GM18520 (cell line): Measurements from ENCODE around the gene CNBD2.
A peak's percentile ranks its signal among the peaks of the same experiment; 100 is the strongest.
"Not testable (repeated sequence)": the region's sequence is repeated elsewhere in the genome, so short reads cannot be mapped to it uniquely, and the experiment has no call there.

Experiments
- ATAC-seq: cut with Tn5 transposase; IDR thresholded peaks from one replicate; pipeline ENCODE4 v1.9.1; 2021; ENCODE audit not compliant: unreplicated experiment

The CNBD2 gene

DNA sequence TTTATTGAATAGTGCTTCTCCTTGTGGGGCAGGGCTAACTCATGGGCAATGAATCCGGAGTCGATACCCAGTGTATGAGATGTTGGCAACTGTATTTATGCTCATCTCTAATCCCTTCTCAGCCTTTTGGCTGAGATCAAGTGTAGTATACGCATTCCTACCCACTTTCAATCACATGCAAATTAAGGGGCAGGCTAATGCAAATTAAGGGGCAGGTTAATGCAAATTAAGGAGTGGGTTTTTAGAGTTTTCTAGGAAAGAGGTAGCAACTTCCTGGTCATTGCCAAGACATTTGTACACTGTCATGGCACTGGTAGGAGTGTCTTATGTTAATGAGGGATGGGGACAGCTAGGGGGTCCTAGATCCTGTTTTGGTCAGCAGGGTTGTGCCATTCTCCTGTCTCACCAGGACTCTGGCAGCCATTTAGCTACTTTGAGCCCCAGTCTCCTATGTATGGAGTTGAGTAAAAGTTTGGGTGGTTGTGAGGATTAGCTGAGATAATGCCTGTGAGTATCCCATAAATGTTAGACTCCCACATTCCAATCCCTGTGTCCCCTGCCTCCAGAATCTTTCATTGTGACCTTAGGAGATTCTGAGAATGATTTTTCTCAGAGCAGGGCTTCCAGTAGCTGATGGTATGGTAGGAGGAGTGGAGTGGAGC is at the start of gene CNBD2:
Gene CNBD2 (plus strand): TSS at position 612 of the 662 bp plus-strand sequence. CDS start 173 bp downstream, outside the sequence.
- no peak for ATAC-seq

DNA sequence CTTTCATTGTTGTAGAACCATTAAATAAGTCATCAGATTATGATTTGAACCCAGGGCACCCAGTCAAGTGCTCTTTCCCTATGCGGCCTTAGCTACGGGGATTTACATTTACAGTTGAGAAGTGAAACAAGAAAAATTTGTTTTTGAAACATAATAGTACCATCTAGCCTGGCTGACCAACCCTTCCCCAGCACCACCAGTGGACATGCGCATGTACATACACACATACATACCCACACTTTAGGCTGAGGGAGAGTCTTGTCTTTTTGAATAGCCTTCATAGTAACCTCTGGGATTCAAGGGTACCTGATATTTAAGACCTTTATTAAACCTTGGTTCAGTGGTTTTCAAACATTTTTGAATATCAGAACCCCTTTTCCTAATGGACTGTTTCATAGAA is 47.9 kb upstream of the CNBD2 start:
- no peak for ATAC-seq

DNA sequence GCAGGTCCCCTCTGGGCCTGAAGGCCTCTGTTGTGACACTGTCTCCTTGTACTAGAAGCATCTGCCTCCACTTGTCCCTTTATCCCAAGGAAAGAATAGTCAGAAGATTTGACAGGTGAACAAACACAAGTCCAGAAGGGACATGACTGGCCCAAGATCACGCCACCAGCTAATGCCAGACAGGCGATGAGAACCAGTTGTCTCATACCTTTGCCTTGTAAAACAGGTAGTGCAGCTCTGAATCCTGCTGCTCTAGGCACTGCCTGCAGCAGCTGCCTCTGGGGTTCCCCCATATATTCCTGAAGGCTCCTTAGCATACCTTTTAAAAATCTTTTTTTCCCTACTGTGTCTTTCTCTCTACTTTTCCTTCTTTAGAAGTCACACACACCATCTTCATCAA is 39.1 kb upstream of the CNBD2 start:
- no peak for ATAC-seq

DNA sequence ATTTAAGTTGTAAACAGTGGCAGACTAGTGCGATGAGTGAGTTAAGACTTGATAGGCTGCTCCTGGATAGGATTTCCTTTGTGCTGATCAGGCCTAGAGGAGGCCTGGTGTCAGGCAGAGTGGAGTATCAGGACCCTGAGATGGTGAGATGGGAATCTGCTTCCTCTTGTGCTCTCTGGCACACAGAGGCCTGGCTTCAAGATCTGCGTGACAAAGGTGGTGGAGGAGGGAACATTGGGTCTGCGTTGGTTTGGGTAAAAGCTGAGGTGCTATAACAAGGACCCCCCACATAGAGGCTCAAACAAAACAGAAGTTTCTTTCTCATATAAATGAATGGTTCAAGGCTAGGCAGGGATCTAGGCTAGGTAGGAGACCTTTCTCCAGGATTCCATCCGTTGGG is 34.3 kb upstream of the CNBD2 start:
- no peak for ATAC-seq

DNA sequence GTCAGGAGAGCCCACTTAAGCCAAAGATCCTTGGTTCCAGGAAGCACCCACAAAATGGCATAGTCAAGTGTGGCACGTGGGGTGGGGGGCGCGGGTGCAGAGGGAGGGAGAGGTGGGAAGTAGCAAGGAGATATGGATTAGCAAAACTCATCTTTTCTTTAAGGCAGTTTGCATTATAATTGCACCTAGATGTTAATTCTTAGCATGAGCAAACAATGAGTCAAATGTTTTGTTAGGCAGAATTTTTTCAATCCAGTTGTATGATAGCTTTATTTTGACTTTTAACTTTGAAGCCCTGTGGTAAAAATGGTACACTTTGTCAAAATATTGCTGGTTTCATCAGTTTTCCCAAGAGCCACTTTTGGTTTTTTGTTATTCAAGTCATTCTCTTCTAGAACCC is 29.1 kb upstream of the CNBD2 start:
- no peak for ATAC-seq

DNA sequence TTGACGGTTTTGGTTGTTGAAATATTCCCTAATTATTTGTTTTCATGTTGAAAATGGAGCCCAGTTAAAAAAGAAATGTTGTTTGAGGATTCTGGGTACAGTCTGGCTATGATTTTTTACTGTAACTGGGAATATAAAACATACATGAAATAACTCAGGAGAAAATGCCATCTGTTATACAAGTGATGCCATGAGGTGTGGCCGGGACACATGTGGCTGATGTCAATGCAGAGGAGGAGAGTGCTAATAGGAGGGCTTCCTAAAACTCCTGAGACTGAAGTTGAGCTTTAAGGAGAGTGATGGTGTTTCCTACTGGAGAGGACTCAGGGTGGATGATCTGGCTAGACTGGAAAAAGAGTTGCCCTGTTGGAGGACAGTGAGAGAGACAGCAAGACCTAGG is 26.8 kb upstream of the CNBD2 start:
- no peak for ATAC-seq

DNA sequence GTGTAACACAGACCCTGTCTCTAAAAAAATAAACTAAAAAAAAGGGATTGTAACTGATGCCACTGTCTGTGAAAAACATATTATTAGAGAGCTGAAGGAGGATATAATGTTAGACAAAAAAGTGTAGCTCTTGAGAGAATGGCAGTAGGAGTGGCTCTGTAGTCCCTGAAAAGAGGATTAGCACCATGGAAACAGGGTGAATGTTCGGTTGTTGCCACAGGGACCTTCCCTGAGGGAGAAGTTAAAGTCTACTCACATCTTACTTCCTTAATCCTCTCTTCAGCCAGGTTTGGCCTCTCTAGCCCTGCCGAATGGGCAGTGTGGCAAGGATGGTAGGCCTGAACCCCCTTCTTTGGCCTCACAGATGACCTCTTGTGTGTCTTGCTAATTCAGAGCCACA is 26.1 kb upstream of the CNBD2 start:
- ATAC-seq, result no peak

DNA sequence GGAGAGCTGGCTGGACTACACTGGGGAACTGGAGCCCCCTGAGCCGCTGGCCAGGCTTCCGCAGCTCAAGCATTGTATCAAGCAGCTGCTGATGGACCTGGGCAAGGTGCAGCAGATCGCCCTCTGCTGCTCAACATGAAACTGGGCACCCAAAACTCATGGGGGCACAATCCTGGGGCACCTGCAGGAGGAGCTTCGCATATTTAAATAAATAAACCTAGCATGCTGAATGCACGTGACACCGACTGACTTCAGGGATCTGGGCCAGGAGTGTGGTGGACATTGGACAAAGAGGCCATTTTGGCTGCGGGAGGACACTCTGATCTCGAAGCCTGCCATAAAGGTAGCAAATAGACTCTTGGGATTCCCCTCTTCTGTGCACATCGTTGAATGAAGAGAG is 20.9 kb upstream of the CNBD2 start:
- no peak for ATAC-seq

DNA sequence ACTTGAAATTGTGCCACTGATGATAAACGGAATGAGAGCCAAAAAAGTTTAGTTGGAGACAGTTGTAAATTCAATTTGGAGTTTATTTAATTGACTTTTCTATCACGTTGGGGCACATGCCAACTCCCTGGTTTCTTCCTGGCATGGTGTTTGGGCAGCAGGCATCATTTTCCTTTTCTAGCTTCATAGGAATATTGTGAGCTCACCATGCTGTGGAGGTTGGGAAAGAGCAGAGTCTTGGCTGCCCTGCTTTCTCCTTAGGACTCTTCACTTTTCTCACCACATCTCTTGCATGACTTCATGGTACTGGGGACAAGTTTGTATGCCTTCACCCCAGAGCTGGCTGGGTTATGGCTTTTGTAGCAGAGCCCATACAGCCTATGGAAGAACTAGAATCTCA is 20.5 kb upstream of the CNBD2 start:
- no peak for ATAC-seq

DNA sequence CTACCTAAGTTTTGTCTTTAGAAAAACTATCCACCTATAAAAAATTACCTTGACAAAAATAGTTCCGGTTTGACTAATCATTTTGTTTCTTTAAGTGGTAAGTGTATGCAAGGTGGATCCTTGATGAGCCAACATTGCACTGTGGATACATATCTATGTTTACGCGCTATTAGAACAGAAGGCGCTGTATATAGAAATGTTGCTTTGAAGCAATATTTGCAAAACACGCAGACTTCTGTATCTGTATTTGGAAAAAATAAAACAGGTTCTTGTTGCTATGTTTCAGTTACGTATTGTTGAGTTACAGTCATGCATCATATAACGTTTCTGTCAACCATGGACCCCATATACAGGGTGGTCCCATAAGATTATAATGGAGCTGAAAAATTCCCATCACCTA is 18.3 kb upstream of the CNBD2 start:
- no peak for ATAC-seq

DNA sequence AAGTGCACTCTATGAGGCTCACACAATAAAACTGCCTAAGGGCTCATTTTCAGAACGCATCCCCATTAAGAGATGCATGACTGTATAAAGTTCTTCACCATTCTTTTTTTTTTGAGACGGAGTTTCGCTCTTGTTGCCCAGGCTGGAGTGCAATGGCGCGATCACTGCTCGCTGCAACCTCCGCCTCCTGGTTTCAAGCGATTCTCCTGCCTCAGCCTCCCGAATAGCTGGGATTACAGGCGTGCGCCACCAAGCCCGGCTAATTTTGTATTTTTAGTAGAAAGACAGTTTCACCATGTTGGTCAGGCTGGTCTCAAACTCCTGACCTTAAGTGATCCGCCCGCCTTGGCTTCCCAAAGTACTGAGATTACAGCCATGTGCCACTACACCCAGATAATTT is 16.3 kb upstream of the CNBD2 start:
- ATAC-seq, result not testable (repeated sequence)

DNA sequence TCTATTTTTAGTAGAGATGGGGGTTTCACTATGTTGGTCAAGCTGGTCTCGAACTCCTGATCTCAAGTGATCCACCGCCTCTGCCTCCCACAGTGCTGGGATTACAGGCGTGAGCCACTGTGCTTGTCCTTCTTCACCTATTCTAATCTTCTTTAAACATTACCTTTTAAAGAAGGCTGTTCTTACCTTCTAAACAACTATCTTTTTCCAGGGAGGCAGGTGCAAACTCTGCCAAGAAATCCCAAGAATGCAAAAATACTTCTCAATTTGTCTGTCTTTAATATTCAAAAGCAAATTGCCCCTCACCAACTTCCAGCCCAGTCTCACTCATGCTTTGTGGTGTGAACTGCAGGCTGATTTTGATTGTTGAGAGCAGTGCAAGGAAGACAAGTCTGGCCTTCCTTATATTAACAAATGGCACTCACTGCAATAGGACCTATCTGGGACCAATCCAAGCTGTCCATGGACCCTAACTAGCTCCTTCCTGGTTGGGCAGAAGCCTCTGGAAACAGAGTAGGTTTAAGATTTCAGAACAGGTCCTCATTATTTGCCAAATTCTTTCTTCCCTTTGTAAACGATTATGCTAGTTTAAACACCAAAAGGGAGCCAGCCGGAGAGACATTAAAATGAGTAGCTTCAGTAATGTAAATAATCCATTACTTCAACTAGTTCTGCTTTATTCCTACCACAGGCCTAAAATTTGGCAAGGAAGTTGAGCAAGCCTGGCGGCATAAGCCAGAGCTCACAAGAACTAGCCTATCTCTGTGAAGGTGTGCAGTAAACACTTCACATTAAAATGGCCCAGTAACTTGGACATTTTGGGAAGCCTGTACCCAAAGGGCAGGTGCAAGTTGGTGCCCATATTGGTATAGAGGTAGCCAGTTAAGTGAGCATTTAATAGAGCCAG is 15.7 kb upstream of the CNBD2 start:
- ATAC-seq, result no peak

DNA sequence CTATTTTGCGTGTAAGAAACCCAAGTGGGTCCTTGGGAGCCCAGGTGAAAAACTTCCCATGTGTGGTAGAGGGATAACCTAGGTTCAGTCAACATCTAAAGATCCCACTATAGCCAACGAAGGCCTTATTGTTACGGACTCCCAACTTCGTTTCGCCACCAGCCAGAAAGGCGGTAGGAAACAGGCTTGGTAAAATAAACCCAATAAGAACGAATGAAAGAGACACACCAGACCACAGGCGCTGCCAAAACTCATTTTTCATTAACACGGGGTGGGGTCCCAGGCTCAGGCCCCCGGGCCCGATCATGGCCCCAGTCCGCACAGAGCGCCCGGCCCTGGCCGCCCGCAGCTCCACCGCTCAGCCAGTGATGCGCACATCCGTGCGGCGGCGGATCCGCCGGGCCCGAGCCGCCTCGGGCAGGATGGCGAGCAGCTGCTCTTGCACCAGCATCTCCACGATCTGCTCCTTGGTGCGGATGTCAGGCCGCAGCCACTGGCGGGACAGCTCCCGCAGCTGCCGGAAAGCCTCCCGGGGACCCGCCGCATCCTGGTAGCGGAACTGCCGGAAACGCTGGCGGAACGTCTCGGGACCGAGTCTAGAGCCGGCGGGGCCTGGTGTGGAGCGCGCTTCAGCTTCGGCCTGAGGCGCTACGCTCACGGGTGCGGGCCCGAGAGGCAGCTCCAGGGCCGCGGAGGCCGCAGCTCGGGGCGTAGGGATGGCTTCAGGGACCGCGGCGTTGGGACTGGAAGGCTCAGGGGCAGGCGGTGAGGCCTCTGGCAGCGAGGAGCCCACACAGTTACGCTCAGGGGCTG is 14.8 kb upstream of the CNBD2 start:
- ATAC-seq, result peak; percentile 4

DNA sequence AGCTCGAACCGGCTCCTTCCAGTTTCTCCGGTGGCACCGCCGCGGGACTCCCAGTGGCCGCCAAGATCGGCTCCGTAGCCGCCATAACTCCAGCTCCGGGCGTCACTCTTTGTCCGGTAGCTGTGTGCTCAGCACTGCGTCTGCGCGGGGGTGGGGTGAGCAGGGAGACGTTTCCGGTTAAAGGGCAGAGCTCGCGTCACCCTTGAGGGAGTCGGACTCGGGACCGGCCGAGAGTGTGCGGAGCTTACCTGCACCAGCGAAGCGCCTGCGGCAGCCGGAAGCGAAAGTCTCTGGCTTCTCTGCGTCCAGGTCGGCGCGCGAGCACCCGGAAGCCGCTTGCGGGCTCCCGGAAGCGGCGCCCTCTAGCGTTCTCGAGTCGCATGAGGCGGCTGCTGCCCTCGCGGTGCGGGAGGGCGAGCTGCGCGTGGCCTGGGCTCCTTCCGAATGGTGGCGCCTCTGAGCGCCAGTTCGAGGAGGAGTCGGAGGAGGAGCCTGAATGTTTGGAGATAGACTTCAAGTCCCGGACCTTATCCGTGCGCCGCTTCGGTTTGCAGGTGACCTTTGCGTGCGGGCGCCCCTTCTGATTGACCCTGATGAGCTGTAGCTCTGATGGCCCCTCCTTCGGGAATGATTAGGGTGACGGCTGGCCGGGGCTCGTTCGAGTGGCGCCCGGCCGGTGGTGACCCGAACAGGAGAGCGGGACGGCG is 14.0 kb upstream of the CNBD2 start, which contains the start of gene SCAND1:
Gene SCAND1 (minus strand): TSS at position 303 of the 707 bp plus-strand sequence. CDS start 218 bp downstream, at position 85.
- ATAC-seq, result peak; percentile 92

DNA sequence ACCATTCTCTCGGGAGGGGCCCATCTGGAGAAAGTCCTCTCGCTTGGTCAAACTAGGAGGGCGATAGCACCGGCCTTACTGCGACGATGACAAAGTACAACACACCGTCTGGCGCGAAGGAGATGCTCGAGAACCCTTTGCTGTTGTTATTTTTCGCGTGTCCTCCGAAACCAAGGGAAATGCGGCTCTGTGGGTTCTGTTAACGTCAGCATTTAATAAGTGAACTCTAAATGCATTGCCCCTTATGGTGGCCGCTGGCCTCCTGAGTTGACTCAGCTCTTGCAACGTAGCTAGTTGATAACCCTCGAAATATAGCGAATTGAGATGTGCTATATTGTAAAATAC is 13.5 kb upstream of the CNBD2 start:
- ATAC-seq, result no peak

DNA sequence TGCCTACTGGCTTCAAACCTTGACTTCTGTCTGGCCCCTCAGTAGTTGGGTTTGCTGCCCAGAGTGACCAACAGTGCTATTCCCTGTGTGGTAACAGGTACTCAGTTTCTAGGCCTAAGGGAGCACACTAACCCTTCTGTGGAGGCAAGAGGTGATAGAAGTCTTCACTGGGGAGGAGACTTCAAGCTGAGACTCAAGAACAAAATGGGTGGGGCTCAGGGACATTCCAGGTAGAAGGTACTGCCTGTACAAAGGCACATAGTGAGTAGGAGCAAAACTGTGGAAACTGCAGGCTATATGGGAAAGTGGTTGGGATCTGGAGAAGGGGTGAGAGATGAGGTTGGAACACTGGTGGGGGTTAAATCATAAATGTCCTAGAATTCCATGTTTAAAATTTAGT is 11.8 kb upstream of the CNBD2 start:
- ATAC-seq, result no peak

DNA sequence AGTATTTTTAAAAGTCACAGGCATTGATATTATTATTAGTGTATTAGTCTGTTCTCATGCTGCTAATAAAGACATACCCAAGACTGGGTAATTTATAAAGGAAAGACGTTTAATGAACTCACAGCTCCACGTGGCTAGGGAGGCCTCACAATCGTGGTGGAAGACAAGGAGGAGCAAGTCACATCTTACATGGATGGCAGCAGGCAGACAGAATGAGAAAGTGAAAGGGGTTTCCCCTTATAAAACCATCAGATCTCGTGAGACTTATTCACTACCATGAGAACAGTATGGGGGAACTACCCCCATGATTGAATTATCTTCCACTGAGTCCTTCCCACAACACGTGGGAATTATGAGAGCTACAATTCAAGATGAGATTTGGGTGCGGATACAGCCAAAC is 9.1 kb upstream of the CNBD2 start:
- ATAC-seq, result not testable (repeated sequence)

DNA sequence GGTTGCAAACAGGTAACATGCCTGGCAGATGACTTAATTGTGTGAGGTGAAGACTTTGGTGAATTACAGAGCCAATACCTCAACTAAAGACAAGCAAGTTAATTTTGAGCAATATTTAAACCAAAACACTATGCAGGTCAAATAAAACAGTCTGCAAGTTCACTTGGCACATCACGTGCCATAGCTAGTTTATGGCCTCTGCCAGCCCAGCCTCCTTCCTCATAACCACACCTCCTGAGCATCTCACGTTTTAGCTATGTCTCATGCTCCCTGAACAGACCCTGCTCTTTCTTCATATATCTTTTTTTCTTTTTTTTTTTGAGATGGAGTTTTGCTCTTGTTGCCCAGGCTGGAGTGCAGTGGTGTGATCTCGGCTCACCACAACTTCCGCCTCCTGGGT is 4.5 kb upstream of the CNBD2 start:
- ATAC-seq, result no peak

DNA sequence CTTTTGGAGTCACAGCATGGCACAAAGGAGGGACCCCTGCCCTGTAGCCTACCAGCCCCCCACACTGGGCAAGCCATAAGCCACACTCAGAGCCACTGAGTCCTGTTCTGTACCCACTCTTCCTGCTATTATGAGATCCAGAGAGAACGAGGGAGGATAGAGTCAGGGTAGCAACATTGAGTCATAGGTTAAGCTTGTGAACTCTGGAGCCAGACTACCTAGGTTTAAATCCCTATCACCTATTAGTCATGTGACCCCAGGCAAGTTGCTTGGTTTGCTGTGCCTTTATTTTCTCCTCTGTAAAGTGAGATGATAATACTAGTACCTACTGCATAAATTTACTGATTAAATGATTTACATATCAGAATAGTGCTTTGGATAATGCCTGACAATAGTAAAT is 540 bp downstream of the CNBD2 start:
- no peak for ATAC-seq

DNA sequence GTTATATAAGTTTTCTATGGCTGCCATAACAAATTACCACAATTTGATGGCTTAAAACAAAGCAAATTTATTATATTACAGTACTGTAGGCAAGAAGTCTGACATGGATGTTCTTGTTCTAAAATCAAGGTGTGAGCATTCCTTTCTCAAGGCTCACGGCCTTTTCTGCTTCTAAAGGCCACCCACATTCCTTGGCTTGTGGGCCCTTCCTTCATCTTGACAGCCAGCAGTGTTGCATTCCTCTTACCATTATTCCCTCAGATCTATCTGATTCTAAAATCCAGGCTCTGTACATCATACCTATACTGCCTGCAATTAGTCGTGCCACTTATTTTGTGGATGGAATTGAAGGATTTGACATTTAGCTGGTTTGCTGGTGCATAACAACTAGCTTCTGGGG is 3.6 kb downstream of the CNBD2 start:
- ATAC-seq, result no peak

DNA sequence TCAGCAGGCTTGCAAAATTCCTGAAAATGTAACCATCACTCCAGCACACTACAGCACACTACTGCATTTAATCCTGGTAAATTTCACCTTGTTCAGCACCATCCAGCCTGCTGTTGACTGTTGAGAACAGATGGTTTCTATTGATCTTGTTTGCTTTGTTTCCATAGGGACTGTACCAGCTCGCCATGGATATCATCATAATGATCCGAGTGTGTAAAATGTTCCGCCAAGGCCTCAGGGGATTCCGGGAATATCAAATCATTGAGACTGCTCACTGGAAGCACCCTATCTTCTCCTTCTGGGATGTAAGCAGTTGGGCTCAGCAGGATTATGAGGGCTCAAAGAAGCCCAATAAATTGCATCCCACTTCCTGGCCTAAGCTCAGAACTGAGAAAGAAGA is 4.1 kb downstream of the CNBD2 start:
- no peak for ATAC-seq
